HG02763 (cell line): ENCODE measurements around the gene LRRC27.
"Not testable (repeated sequence)": the region's sequence is repeated elsewhere in the genome, so short reads cannot be mapped to it uniquely, and the experiment has no call there.

Experiments used
- ATAC-seq: cut with Tn5 transposase; IDR thresholded peaks from one replicate; pipeline ENCODE4 v1.9.1; 2021; ENCODE audit warnings: mild to moderate bottlenecking, moderate library complexity; ENCODE audit not compliant: unreplicated experiment

LRRC27 gene

GRCh38 chr10:132313865-132314264 is 18.1 kb upstream of the LRRC27 start:
- no peak for ATAC-seq

GRCh38 chr10:132314336-132314735 is 17.7 kb upstream of the LRRC27 start:
- no peak for ATAC-seq

GRCh38 chr10:132314881-132315280 is 17.1 kb upstream of the LRRC27 start:
- not testable (repeated sequence) for ATAC-seq

- ATAC-seq = no peak
These were observed 15.9 kb upstream of the LRRC27 start for GRCh38 chr10:132316133-132316532.

GRCh38 chr10:132317477-132317876 is 14.5 kb upstream of the LRRC27 start:
- not testable (repeated sequence) for ATAC-seq

- ATAC-seq = peak; percentile 96
These were observed 11.9 kb upstream of the LRRC27 start for GRCh38 chr10:132319853-132320653.

GRCh38 chr10:132320654-132321469 is 11.1 kb upstream of the LRRC27 start:
- ATAC-seq = peak; percentile 3

DNA sequence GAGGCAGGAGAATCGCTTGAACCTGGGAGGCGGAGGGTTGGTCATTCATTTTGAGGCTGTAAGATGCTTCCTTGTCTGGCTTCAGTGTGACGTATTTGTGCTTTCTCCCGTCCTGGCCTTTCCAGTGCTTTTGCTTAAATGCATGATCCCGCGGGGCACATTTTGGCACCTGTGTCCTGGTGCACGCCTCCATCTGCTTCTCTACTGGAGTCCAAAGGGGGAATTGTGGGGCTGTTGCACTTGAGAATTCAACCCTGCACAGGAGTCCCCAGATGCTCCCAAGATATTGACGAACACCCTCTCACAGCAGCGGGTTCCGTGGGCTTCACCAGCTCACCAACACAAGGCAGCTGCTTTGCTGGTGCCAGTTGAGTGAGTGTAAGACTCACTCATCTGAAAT is 10.3 kb upstream of the LRRC27 start:
- ATAC-seq = no peak

GRCh38 chr10:132322586-132323048 is 9.4 kb upstream of the LRRC27 start:
- ATAC-seq = no peak

GRCh38 chr10:132324186-132324585 is 7.8 kb upstream of the LRRC27 start:
- no peak for ATAC-seq

GRCh38 chr10:132326344-132326889 is 5.6 kb upstream of the LRRC27 start:
- no peak for ATAC-seq

- ATAC-seq = no peak
These were observed 5.1 kb upstream of the LRRC27 start for GRCh38 chr10:132326925-132327324.

GRCh38 chr10:132328106-132328505 is 3.9 kb upstream of the LRRC27 start:
- no peak for ATAC-seq

DNA sequence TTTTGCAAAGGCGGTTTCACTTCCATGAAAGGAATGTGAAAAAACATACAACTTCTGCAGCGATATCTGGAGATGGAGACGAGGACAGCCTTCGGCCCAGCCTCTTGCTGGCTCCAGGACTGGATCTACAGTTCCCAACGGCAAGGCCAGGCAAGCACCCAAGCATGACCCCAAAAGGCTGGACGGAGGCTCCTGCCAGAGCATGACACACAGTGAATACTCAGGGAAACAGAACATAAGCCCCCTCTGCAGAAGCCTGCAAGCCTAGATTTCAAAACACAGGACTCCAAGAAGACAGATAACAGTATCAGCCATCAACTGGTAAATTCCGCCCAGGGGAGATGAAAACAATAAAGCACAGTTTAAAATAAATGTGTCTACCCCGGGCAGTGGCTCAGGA is 3.3 kb upstream of the LRRC27 start:
- ATAC-seq = no peak

DNA sequence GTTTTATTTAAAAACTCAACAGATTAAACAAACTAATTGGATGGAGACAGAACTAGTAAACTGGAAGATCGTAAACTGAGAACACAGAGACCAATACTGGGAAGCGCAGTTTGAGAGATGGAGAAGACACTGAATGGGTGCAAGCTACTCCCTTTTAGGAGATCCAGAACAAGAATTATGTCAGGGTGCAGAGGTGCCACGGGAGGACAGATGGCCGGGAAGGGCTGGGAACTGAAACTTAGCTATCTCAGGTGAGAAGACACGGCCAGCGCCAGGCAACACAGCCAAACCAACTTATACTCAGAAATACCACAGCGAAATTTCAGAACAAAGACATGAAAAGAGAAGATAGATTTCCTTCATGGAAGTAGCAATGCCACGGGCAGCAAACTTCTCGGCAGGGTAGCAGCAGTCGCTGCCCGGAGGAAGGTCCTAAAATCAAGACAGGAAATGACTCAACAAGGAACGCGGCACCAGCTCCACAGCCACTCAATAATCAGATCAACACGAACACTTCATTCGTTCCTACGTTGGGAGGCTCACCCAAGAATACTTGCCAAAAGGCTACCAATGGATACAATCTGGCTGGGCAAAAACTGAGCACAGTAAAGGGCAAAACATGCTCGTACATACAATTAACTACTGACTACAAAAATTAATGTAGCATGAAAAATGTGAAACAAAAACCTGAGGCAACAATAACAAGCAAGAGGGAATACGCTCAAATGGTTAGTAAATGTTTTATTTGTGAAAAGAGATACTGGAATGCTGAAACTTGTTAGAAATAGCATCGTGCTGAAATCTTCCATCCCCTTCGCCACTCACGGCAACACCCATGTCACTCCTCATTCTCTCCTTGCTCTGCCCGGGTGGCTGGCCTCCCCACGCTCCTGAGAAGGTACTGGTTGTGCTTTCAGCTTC is 2.2 kb upstream of the LRRC27 start:
- ATAC-seq = no peak

DNA sequence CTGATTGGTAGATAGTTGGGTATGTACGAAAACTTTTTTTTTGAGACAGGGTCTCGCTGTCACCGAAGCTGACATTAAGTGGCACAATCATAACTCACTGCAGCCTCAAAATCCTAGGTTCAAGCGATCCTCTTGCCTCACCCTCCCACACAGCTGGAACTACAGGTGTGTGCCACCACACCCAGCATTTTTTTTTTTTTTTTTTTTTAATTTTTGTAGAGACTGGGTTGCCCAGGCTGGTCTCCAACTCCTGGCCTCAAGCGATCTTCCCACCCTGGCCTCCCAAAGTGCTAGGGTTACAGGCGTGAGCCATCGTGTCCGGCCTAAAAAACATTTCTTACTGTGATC is 1.5 kb upstream of the LRRC27 start:
- no peak for ATAC-seq

- ATAC-seq = peak; percentile 39
These were observed 401 bp downstream of the LRRC27 start for GRCh38 chr10:132332433-132332754.

DNA sequence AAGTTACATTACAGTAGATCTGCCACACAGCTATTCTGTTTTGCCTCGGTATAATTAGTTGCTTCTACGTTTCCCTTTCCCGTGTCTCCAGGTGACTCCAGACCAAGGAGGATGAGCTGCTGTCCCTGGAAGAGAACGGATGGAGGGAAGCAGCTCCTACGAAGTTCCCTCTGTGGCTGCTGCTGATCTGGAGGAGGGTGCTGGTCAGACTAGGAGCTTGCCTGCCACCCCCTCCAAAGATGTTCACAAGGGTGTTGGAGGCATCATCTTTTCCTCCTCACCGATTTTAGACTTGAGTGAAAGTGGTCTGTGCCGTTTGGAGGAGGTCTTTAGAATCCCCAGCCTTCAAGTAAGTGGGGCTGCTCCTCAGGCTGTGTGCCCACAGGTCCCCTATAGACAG is 1.4 kb downstream of the LRRC27 start:
- no peak for ATAC-seq

- no peak for ATAC-seq
These were observed 2.7 kb downstream of the LRRC27 start for GRCh38 chr10:132334631-132335188.

- no peak for ATAC-seq
These were observed 3.4 kb downstream of the LRRC27 start for GRCh38 chr10:132335189-132336063.
